ENCODE data around the gene STYXL2.

Gene STYXL2

DNA sequence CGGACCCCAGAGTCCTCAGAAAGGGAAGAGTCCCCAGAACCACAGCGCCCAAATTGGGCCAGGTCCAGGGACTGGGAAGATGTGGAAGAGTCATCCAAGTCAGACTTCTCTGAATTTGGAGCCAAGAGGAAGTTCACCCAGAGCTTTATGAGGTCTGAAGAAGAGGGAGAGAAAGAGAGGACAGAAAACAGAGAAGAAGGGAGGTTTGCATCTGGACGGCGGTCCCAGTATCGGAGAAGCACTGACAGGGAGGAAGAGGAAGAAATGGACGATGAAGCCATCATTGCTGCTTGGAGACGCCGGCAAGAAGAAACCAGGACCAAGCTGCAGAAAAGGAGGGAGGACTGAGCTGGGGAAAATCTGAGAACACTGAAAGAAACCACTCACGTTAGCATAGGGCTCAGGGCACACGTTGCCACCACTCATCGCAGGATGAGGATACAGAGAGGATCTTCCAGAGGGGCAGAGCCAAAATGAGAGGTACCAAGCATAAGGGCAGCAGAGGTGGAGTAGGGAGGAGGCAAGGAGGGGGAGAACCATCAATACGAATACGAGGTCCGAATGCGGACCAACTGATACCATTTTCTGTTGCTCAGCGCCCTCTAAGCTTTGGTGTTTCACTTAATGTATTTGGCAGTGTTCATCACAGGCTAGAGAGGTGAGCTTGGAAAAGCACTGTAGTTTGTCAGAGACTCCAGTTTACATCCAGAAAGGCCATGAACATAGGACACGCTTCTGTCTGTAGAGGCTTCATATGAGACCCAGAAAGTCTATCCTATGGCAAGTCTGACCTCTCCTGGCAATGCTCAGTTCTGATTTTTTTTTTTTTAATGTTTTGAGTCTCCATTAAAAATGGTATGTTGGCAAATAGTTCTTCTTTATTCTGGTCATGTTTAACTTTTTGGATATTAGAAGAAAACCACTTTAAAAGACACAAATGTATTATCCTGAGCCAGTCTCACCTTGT, 34.7 kb downstream of the STYXL2 start:
- no peaks in the 10 kb centered on the region for H3K4me1 ChIP-seq (ENCODE audit: insufficient read depth, low read length, severe bottlenecking)
- no peaks in the 10 kb centered on the region for H3K9me2 ChIP-seq (ENCODE audit: low read depth, low read length)
- no peak overlapping the region for H3K9ac ChIP-seq (ENCODE audit: low read length)
- H3K27me3 ChIP-seq (ENCODE audit: insufficient read depth, low read length) = no peaks in the 10 kb centered on the region
- H4K20me1 ChIP-seq (ENCODE audit: insufficient read depth, low read length) = no peaks in the 10 kb centered on the region
- TF ChIP-seq EZH2 (IDR thresholded peaks at IDR 0.05; ENCODE audit: borderline replicate concordance, low read length) = no peak
- TF ChIP-seq, protein P1, sequence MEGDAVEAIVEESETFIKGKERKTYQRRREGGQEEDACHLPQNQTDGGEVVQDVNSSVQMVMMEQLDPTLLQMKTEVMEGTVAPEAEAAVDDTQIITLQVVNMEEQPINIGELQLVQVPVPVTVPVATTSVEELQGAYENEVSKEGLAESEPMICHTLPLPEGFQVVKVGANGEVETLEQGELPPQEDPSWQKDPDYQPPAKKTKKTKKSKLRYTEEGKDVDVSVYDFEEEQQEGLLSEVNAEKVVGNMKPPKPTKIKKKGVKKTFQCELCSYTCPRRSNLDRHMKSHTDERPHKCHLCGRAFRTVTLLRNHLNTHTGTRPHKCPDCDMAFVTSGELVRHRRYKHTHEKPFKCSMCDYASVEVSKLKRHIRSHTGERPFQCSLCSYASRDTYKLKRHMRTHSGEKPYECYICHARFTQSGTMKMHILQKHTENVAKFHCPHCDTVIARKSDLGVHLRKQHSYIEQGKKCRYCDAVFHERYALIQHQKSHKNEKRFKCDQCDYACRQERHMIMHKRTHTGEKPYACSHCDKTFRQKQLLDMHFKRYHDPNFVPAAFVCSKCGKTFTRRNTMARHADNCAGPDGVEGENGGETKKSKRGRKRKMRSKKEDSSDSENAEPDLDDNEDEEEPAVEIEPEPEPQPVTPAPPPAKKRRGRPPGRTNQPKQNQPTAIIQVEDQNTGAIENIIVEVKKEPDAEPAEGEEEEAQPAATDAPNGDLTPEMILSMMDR (IDR thresholded peaks at IDR 0.05; ENCODE audit: low read length) = 0 out of 2 replicates have a peak, but pooled peaks have one; percentile 18
- H3K36me3 ChIP-seq (ENCODE audit: insufficient read depth, low read length) = no peaks in the 10 kb centered on the region
- no peak overlapping the region for H3K4me2 ChIP-seq (ENCODE audit: low read length)
- H3K4me3 ChIP-seq (ENCODE audit: low read depth, low read length, poor library complexity, severe bottlenecking) = no peak overlapping the region
- no peak overlapping the region for H2AFZ ChIP-seq (ENCODE audit: low read length)
- no peak overlapping the region for H3K27ac ChIP-seq (ENCODE audit: low read depth, low read length, poor library complexity, severe bottlenecking)
- H3K9me3 ChIP-seq (ENCODE audit: low read length) = no peaks in the 10 kb centered on the region
- H3F3A ChIP-seq (ENCODE audit: insufficient read depth, low read length) = no peaks in the 10 kb centered on the region
- no peaks in the 10 kb centered on the region for H3K79me2 ChIP-seq (ENCODE audit: insufficient read depth, low read length)

DNA sequence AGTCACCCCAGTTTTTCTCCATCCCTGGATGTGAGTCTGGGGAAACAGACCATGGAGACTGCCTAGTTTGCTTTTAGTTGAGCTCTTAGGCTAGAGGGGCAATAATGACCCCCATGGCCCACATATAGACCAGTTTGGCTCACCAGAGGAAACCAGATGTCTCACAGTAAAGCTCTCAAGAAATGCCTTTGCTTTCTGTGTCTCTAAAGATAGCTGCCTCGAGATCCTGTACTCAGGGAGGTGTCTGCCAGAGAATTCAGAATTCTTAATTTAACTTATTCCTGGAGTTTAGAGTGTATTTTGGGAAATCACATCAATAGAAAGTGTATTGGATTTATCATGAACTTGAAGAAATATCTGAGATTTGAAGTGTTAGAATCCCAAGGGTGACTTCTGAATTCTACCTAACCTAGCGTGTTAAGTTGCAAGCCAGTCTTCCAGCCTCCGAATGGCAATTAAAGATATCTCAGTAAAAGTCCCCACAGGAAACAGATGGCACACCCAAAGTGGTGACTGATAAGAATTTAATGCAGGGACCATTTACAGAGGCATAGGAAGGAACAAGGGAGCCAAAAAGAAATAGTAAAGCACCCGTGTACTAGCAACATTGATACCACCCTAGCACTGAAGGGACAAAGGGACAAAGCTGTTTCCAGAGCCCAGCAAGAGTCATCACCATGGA, 37.1 kb downstream of the STYXL2 start:
- Histone ChIP-seq H3K4me3 (ENCODE audit: low read depth, low read length, poor library complexity, severe bottlenecking) (no peak overlapping the region), H2AFZ (ENCODE audit: low read length) (no peak overlapping the region), H3F3A (ENCODE audit: insufficient read depth, low read length) (no peaks in the 10 kb centered on the region), H3K9me2 (ENCODE audit: low read depth, low read length) (no peaks in the 10 kb centered on the region), H3K79me2 (ENCODE audit: insufficient read depth, low read length) (no peaks in the 10 kb centered on the region), H3K27me3 (ENCODE audit: insufficient read depth, low read length) (no peaks in the 10 kb centered on the region), H4K20me1 (ENCODE audit: insufficient read depth, low read length) (no peaks in the 10 kb centered on the region), H3K36me3 (ENCODE audit: insufficient read depth, low read length) (no peaks in the 10 kb centered on the region), H3K4me1 (ENCODE audit: insufficient read depth, low read length, severe bottlenecking) (no peaks in the 10 kb centered on the region), H3K4me2 (ENCODE audit: low read length) (no peak overlapping the region), H3K9me3 (ENCODE audit: low read length) (no peaks in the 10 kb centered on the region), H3K9ac (ENCODE audit: low read length) (no peak overlapping the region), H3K27ac (ENCODE audit: low read depth, low read length, poor library complexity, severe bottlenecking) (no peak overlapping the region)
- TF ChIP-seq, protein P1 (IDR thresholded peaks at IDR 0.05; ENCODE audit: low read length) = no peak
- TF ChIP-seq EZH2 (IDR thresholded peaks at IDR 0.05; ENCODE audit: borderline replicate concordance, low read length) = no peak

DNA sequence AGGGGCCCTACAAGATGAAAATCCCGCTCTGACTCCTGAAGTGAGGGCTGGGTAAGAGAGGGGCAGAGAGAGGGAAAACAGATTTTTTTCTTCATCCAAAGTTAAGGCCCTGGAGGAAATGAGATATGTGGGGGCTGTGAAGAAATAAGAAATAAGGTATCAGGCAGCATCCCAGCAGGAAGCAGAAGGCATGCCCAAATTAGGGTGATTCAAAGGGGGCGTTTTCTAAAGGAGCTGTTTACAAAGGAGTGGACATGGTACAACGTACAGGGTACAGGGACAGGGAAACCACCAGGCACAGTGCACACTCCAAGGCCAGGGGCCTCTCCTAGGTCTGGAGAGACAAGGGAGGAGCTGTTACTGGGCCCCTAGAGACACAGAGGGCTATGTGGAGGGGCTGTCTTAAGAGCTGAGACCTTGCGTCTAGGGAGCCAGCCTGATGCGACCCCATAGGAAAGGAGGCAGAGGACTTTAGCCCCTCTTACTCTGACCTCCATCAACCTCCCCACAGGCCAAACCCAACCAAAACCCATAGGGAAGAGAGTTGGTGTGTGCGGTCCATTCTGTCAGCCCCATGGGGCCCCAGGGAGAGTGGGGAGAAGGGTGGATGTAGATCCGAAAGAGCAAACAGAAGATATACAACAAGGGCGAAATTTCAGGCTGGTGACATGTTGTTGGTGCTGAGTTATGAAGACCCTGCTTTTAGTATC, 38.6 kb downstream of the STYXL2 start:
- H3K9me3 ChIP-seq (ENCODE audit: low read length) = no peaks in the 10 kb centered on the region
- no peaks in the 10 kb centered on the region for H3F3A ChIP-seq (ENCODE audit: insufficient read depth, low read length)
- H4K20me1 ChIP-seq (ENCODE audit: insufficient read depth, low read length) = no peaks in the 10 kb centered on the region
- H3K4me1 ChIP-seq (ENCODE audit: insufficient read depth, low read length, severe bottlenecking) = no peaks in the 10 kb centered on the region
- TF ChIP-seq, protein P1 (IDR thresholded peaks at IDR 0.05; ENCODE audit: low read length) = no peak
- no peak for TF ChIP-seq EZH2 (IDR thresholded peaks at IDR 0.05; ENCODE audit: borderline replicate concordance, low read length)
- no peaks in the 10 kb centered on the region for H3K9me2 ChIP-seq (ENCODE audit: low read depth, low read length)
- H3K4me2 ChIP-seq (ENCODE audit: low read length) = no peak overlapping the region
- no peak overlapping the region for H3K4me3 ChIP-seq (ENCODE audit: low read depth, low read length, poor library complexity, severe bottlenecking)
- no peak overlapping the region for H2AFZ ChIP-seq (ENCODE audit: low read length)
- no peaks in the 10 kb centered on the region for H3K27me3 ChIP-seq (ENCODE audit: insufficient read depth, low read length)
- no peak overlapping the region for H3K27ac ChIP-seq (ENCODE audit: low read depth, low read length, poor library complexity, severe bottlenecking)
- no peaks in the 10 kb centered on the region for H3K36me3 ChIP-seq (ENCODE audit: insufficient read depth, low read length)
- H3K9ac ChIP-seq (ENCODE audit: low read length) = no peak overlapping the region
- no peaks in the 10 kb centered on the region for H3K79me2 ChIP-seq (ENCODE audit: insufficient read depth, low read length)

Measured in OCI-LY1 (cell line).